WTC11 (cell line): ENCODE results near the gene ERCC8. TPM values are rescaled to one million over a fixed set of nuclear protein-coding genes. Genes with fewer than 3 reads are reported as not detected.

ENCODE experiments used
- ATAC-seq: fragments of 200-7000 bp; cut with Tn5 transposase; 2 replicates; pipeline ENCODE4 v1.10.0; 2021; ENCODE audit warnings: mild to moderate bottlenecking, moderate library complexity
- CTCF ChIA-PET: fragments of 300-600 bp; sonication (Branson Sonifier 250); formaldehyde crosslinking; loops from one replicate; lab custom pipeline; 2021; ENCODE audit warnings: antibody characterized with exemption; lab: Charles Lee
- POLR2A ChIA-PET: fragments of 350-600 bp; sonication (Branson Sonifier 250); formaldehyde crosslinking; loops from one replicate; lab custom pipeline; 2021; ENCODE audit warnings: antibody characterized with exemption; lab: Charles Lee
- DNase-seq: peaks from one replicate; pipeline ENCODE4 v3.0.0; 2021; ENCODE audit warnings: low spot score
- H3K27ac Mint-ChIP-seq: 2 replicates; pipeline ENCODE4 v1.8.0; 2021; ENCODE audit warnings: mixed read lengths
- H3K27me3 Mint-ChIP-seq: 2 replicates; pipeline ENCODE4 v1.8.0; 2021; ENCODE audit warnings: low read depth, mild to moderate bottlenecking, moderate library complexity, mixed read lengths
- H3K36me3 Mint-ChIP-seq: 2 replicates; pipeline ENCODE4 v1.8.0; 2021; ENCODE audit warnings: mixed read lengths
- H3K4me1 Mint-ChIP-seq: 2 replicates; pipeline ENCODE4 v1.8.0; 2022; ENCODE audit warnings: mixed read lengths
- H3K4me3 Mint-ChIP-seq: 2 replicates; pipeline ENCODE4 v1.8.0; 2021; ENCODE audit warnings: mild to moderate bottlenecking, moderate library complexity, mixed read lengths
- H3K9me3 Mint-ChIP-seq: 2 replicates; pipeline ENCODE4 v1.8.0; 2021; ENCODE audit warnings: mixed read lengths
- ARID4B ChIP-seq: sonication (generic); formaldehyde crosslinking; IDR thresholded peaks from 2 replicates; pipeline ENCODE4 v1.8.0; 2023; ENCODE audit warnings: missing genetic modification reagents, mild to moderate bottlenecking, borderline replicate concordance
- CREM ChIP-seq: sonication (generic); formaldehyde crosslinking; IDR thresholded peaks from 2 replicates; pipeline ENCODE4 v1.8.1; 2022; ENCODE audit warnings: mild to moderate bottlenecking, missing genetic modification reagents, moderate library complexity
- ESRRA ChIP-seq: sonication (generic); formaldehyde crosslinking; IDR thresholded peaks from 2 replicates; pipeline ENCODE4 v1.8.1; 2022; ENCODE audit warnings: mild to moderate bottlenecking, missing genetic modification reagents, borderline replicate concordance
- ETV6 ChIP-seq: sonication (generic); formaldehyde crosslinking; IDR thresholded peaks from 2 replicates; pipeline ENCODE4 v1.8.1; 2022; ENCODE audit warnings: mild to moderate bottlenecking, missing genetic modification reagents
- FOXP4 ChIP-seq: sonication (generic); formaldehyde crosslinking; IDR thresholded peaks from 2 replicates; pipeline ENCODE4 v1.8.0; 2022; ENCODE audit warnings: mild to moderate bottlenecking, missing genetic modification reagents
- GRHL2 ChIP-seq: fragments of 250-450 bp; sonication (Bioruptor Pico); IDR thresholded peaks from 2 replicates; pipeline ENCODE4 v1.8.0; 2022; ENCODE audit warnings: mild to moderate bottlenecking, moderate library complexity; ENCODE audit not compliant: insufficient replicate concordance, severe bottlenecking
- RORB ChIP-seq: fragments of 250-450 bp; sonication (Bioruptor Pico); IDR thresholded peaks from 2 replicates; pipeline ENCODE4 v1.9.0; 2021; ENCODE audit warnings: mild to moderate bottlenecking
- SMAD3 ChIP-seq: sonication (generic); formaldehyde crosslinking; IDR thresholded peaks from 2 replicates; pipeline ENCODE4 v1.8.0; 2022; ENCODE audit warnings: missing genetic modification reagents, mild to moderate bottlenecking, borderline replicate concordance
- SOX15 ChIP-seq: fragments of 250-450 bp; sonication (Bioruptor Pico); IDR thresholded peaks from 2 replicates; pipeline ENCODE4 v1.9.0; 2021; ENCODE audit warnings: mild to moderate bottlenecking
- STAT6 ChIP-seq: sonication (generic); formaldehyde crosslinking; conservative IDR thresholded peaks from 2 replicates; pipeline ENCODE4 v1.8.1; 2023; ENCODE audit warnings: mild to moderate bottlenecking, low read depth, missing genetic modification reagents, moderate library complexity
- TEAD1 ChIP-seq: sonication (generic); formaldehyde crosslinking; IDR thresholded peaks from 2 replicates; pipeline ENCODE4 v1.8.0; 2022; ENCODE audit warnings: mild to moderate bottlenecking, missing genetic modification reagents
- ZBTB21 ChIP-seq: sonication (generic); formaldehyde crosslinking; IDR thresholded peaks from 2 replicates; pipeline ENCODE4 v1.8.1; 2023; ENCODE audit warnings: mild to moderate bottlenecking, missing genetic modification reagents, borderline replicate concordance
- ZNF219 ChIP-seq: sonication (generic); formaldehyde crosslinking; IDR thresholded peaks from 2 replicates; pipeline ENCODE4 v1.8.0; 2023; ENCODE audit warnings: missing genetic modification reagents, mild to moderate bottlenecking, borderline replicate concordance
- ZNF396 ChIP-seq: fragments of 250-450 bp; sonication (Bioruptor Pico); IDR thresholded peaks from 2 replicates; pipeline ENCODE4 v1.8.0; 2021; ENCODE audit warnings: mild to moderate bottlenecking, moderate library complexity, borderline replicate concordance
- ZNF416 ChIP-seq: fragments of 250-450 bp; sonication (Bioruptor Pico); IDR thresholded peaks from 2 replicates; pipeline ENCODE4 v1.9.0; 2021; ENCODE audit warnings: mild to moderate bottlenecking, inconsistent platforms
- ZNF423 ChIP-seq: fragments of 250-450 bp; sonication (Bioruptor Pico); IDR thresholded peaks from 2 replicates; pipeline ENCODE4 v2.1.2; 2022; ENCODE audit warnings: mild to moderate bottlenecking, moderate library complexity
- ZNF512 ChIP-seq: sonication (generic); formaldehyde crosslinking; IDR thresholded peaks from 2 replicates; pipeline ENCODE4 v1.8.1; 2022; ENCODE audit warnings: missing genetic modification reagents, borderline replicate concordance
- ZNF671 ChIP-seq: fragments of 250-450 bp; sonication (Bioruptor Pico); IDR thresholded peaks from 2 replicates; pipeline ENCODE4 v1.8.0; 2021; ENCODE audit warnings: mild to moderate bottlenecking
- total RNA-seq: library from RNA; stranded (reverse); gene quantifications from 3 replicates; pipeline ENCODE4 v1.2.3, GENCODE V29; 2021
- TF ChIP-seq, protein P1 (sequence below): sonication (generic); formaldehyde crosslinking; IDR thresholded peaks from 2 replicates; pipeline ENCODE4 v1.8.0; 2022; ENCODE audit warnings: mild to moderate bottlenecking, missing genetic modification reagents
- TF ChIP-seq, protein P2 (sequence below): sonication (generic); formaldehyde crosslinking; IDR thresholded peaks from 2 replicates; pipeline ENCODE4 v1.8.1; 2023; ENCODE audit warnings: mild to moderate bottlenecking, moderate library complexity, missing genetic modification reagents
- TF ChIP-seq, protein P3 (sequence below): sonication (generic); formaldehyde crosslinking; IDR thresholded peaks from 2 replicates; pipeline ENCODE4 v1.8.1; 2023; ENCODE audit warnings: mild to moderate bottlenecking, missing genetic modification reagents

Gene ERCC8
- total RNA-seq, 1 experiment from 2014 or later = 14.6 TPM

GRCh38 chr5:60958712-60959111, 13.8 kb upstream of the ERCC8 start:
- Mint-ChIP-seq H3K4me1 (peaks cover 5% of the 10 kb centered on the region; the same call in 1 of the 2 replicates), H3K27me3 (no peaks in the 10 kb centered on the region), H3K4me3 (no peak overlapping the region), H3K36me3 (peaks cover 11% of the 10 kb centered on the region; the same call in 1 of the 2 replicates), H3K27ac (no peak overlapping the region), H3K9me3 (peaks cover 16% of the 10 kb centered on the region)
- ChIA-PET POLR2A (no interaction called here), CTCF (interaction anchor here (0.7 to 1.5 kb wide), 4 partner anchors 13 to 1184 kb away, joined by 3 to 6 read pairs (median 4); partner anchors contain the start of genes ERCC8 and NDUFAF2)
- DNase-seq (no peak), ATAC-seq (no peak)
- TF ChIP-seq, protein P1, sequence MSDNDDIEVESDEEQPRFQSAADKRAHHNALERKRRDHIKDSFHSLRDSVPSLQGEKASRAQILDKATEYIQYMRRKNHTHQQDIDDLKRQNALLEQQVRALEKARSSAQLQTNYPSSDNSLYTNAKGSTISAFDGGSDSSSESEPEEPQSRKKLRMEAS (CRISPR knock-in tag) = no peak
- TF ChIP-seq ZNF423 (CRISPR knock-in tag) = no peak
- TF ChIP-seq ZNF219 (CRISPR knock-in tag) = no peak
- no peak for TF ChIP-seq ARID4B (CRISPR knock-in tag)
- TF ChIP-seq ZNF396 (CRISPR knock-in tag) = no peak
- TF ChIP-seq, protein P2, sequence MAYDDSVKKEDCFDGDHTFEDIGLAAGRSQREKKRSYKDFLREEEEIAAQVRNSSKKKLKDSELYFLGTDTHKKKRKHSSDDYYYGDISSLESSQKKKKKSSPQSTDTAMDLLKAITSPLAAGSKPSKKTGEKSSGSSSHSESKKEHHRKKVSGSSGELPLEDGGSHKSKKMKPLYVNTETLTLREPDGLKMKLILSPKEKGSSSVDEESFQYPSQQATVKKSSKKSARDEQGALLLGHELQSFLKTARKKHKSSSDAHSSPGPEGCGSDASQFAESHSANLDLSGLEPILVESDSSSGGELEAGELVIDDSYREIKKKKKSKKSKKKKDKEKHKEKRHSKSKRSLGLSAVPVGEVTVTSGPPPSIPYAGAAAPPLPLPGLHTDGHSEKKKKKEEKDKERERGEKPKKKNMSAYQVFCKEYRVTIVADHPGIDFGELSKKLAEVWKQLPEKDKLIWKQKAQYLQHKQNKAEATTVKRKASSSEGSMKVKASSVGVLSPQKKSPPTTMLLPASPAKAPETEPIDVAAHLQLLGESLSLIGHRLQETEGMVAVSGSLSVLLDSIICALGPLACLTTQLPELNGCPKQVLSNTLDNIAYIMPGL = no peak
- TF ChIP-seq STAT6 (CRISPR knock-in tag) = no peak
- no peak for TF ChIP-seq ZNF416 (CRISPR knock-in tag)
- TF ChIP-seq ZNF671 (CRISPR knock-in tag) = no peak
- TF ChIP-seq TEAD1 = no peak
- no peak for TF ChIP-seq GRHL2 (CRISPR knock-in tag)
- TF ChIP-seq RORB (CRISPR knock-in tag) = no peak

DNA sequence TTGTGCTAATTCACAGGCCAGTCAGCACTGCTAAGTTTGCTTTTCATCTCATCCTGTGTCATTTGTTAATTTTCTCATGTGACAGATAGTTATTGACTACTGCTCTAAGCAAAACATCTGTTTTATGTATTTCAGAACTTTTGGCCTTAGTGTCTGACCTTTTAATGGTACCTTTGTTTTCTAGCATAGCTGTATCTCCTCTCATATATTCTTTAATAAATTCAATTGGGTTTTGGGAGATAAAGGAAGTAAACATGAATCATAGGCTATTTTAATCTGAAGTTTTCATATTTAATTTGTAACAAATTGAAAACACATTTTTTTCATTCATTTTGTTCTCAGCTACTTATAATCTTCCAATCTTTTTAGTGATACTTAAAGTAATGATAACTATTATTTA, 13.2 kb upstream of the ERCC8 start:
- Mint-ChIP-seq H3K9me3 (peaks cover 16% of the 10 kb centered on the region), H3K27me3 (no peaks in the 10 kb centered on the region), H3K4me1 (peaks cover 5% of the 10 kb centered on the region; the same call in 1 of the 2 replicates), H3K4me3 (no peak overlapping the region), H3K36me3 (peaks cover 11% of the 10 kb centered on the region; the same call in 1 of the 2 replicates), H3K27ac (no peak overlapping the region)
- ATAC-seq (no peak), DNase-seq (no peak)
- CTCF ChIA-PET = interaction anchor here (1.1 to 1.5 kb wide), 4 partner anchors 13 to 1185 kb away, joined by 3 to 6 read pairs (median 4); partner anchors contain the start of genes ERCC8 and NDUFAF2
- POLR2A ChIA-PET = no interaction called here
- TF ChIP-seq, protein P3, sequence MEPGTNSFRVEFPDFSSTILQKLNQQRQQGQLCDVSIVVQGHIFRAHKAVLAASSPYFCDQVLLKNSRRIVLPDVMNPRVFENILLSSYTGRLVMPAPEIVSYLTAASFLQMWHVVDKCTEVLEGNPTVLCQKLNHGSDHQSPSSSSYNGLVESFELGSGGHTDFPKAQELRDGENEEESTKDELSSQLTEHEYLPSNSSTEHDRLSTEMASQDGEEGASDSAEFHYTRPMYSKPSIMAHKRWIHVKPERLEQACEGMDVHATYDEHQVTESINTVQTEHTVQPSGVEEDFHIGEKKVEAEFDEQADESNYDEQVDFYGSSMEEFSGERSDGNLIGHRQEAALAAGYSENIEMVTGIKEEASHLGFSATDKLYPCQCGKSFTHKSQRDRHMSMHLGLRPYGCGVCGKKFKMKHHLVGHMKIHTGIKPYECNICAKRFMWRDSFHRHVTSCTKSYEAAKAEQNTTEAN = no peak
- TF ChIP-seq SOX15 (CRISPR knock-in tag) (no peak), ESRRA (CRISPR knock-in tag) (no peak), ETV6 (CRISPR knock-in tag) (no peak), ZBTB21 (CRISPR knock-in tag) (no peak), FOXP4 (no peak), SMAD3 (CRISPR knock-in tag) (no peak), ZNF512 (CRISPR knock-in tag) (no peak), CREM (CRISPR knock-in tag) (no peak)
